Measurements from ENCODE around the gene CHRNA3. TPM values are rescaled to one million over a fixed set of nuclear protein-coding genes. Genes with fewer than 3 reads are reported as not detected.

CHRNA3 gene
- total RNA-seq, 1 donor from 2014 or later, result not detected

GRCh38 chr15:78635346-78635745, 14.6 kb upstream of the CHRNA3 start:
- Histone ChIP-seq H3K27me3 (peaks cover 6% of the 10 kb centered on the region), H3K4me1 (peaks cover under 1% of the 10 kb centered on the region), H3K27ac (no peak overlapping the region), H3K9me3 (no peaks in the 10 kb centered on the region), H3K36me3 (no peaks in the 10 kb centered on the region), H3K4me3 (no peak overlapping the region)
- ATAC-seq (no peak), DNase-seq (peak; percentile 54)
- intact Hi-C loops (cut with DNase I), result loop anchor here (10.0 kb wide), 1 partner anchor 69 kb away; no protein-coding TSS in a partner anchor
- TF ChIP-seq CTCF (IDR thresholded peaks at IDR 0.05), result no peak

GRCh38 chr15:78634210-78635145, 13.7 kb upstream of the CHRNA3 start:
- no peak for TF ChIP-seq CTCF (IDR thresholded peaks at IDR 0.05)
- no peak for ATAC-seq
- no peaks in the 10 kb centered on the region for H3K4me1 ChIP-seq
- DNase-seq, result peak; percentile 30
- intact Hi-C loops (cut with DNase I), result loop anchor here (10.0 kb wide), 1 partner anchor 70 kb away; no protein-coding TSS in a partner anchor
- no peak overlapping the region for H3K4me3 ChIP-seq
- H3K9me3 ChIP-seq, result no peaks in the 10 kb centered on the region
- peaks cover 6% of the 10 kb centered on the region for H3K27me3 ChIP-seq
- no peak overlapping the region for H3K27ac ChIP-seq
- H3K36me3 ChIP-seq, result no peaks in the 10 kb centered on the region

- Histone ChIP-seq H3K4me1 (no peaks in the 10 kb centered on the region), H3K27ac (no peak overlapping the region), H3K27me3 (no peaks in the 10 kb centered on the region), H3K9me3 (no peaks in the 10 kb centered on the region), H3K36me3 (no peaks in the 10 kb centered on the region), H3K4me3 (no peak overlapping the region)
- intact Hi-C loops (cut with DNase I), result loop anchor here (10.0 kb wide), 1 partner anchor 71 kb away; no protein-coding TSS in a partner anchor
- DNase-seq (no peak), ATAC-seq (no peak)
- TF ChIP-seq CTCF (IDR thresholded peaks at IDR 0.05), result no peak
Observed at GRCh38 chr15:78633348-78633747, 12.6 kb upstream of the CHRNA3 start.

GRCh38 chr15:78630886-78631633, 10.3 kb upstream of the CHRNA3 start:
- ATAC-seq (no peak), DNase-seq (peak; percentile 31)
- Histone ChIP-seq H3K9me3 (no peaks in the 10 kb centered on the region), H3K4me1 (no peaks in the 10 kb centered on the region), H3K36me3 (no peaks in the 10 kb centered on the region), H3K4me3 (no peak overlapping the region), H3K27ac (no peak overlapping the region), H3K27me3 (no peaks in the 10 kb centered on the region)
- no peak for TF ChIP-seq CTCF (IDR thresholded peaks at IDR 0.05)
- intact Hi-C loops (cut with DNase I), result loop anchor here (10.0 kb wide), 1 partner anchor 74 kb away; no protein-coding TSS in a partner anchor

- no peaks in the 10 kb centered on the region for H3K36me3 ChIP-seq
- no peak overlapping the region for H3K27ac ChIP-seq
- no peaks in the 10 kb centered on the region for H3K9me3 ChIP-seq
- no peaks in the 10 kb centered on the region for H3K4me1 ChIP-seq
- H3K4me3 ChIP-seq, result no peak overlapping the region
- ATAC-seq, result no peak
- H3K27me3 ChIP-seq, result no peaks in the 10 kb centered on the region
- intact Hi-C loops (cut with DNase I), result loop anchor here (10.0 kb wide), 1 partner anchor 75 kb away; no protein-coding TSS in a partner anchor
- TF ChIP-seq CTCF (IDR thresholded peaks at IDR 0.05), result no peak
- peak; percentile 58 for DNase-seq
Observed at GRCh38 chr15:78629716-78630065, 8.9 kb upstream of the CHRNA3 start.
